ENCODE results near the gene NHS. TPM values are rescaled to one million over a fixed set of nuclear protein-coding genes. Genes with fewer than 3 reads are reported as not detected.

NHS gene
- total and polyA plus RNA-seq, 2 experiments from 2014 or later: 0.72 to 0.89 TPM

DNA sequence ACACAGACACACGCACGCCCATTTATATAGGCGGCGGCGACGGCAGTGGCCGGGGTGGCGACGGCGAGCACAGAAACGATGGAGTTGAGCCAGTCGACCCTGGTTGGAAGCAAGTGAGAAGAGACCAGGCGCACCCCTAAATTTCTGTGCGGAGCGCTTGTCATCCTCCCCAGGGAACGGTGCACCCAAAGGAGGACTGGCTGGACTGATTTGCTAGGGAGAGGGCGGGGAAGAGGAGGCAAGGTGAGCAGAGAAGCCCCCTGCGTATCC lies 302 bp downstream of the NHS start:
- H3K27me3 ChIP-seq: peaks cover 35% of the 10 kb centered on the region
- peak overlapping the region; percentile 35 for H3K4me3 ChIP-seq
- H3K9me3 ChIP-seq (ENCODE audit: low read depth): no peaks in the 10 kb centered on the region
- TF ChIP-seq, protein P1, sequence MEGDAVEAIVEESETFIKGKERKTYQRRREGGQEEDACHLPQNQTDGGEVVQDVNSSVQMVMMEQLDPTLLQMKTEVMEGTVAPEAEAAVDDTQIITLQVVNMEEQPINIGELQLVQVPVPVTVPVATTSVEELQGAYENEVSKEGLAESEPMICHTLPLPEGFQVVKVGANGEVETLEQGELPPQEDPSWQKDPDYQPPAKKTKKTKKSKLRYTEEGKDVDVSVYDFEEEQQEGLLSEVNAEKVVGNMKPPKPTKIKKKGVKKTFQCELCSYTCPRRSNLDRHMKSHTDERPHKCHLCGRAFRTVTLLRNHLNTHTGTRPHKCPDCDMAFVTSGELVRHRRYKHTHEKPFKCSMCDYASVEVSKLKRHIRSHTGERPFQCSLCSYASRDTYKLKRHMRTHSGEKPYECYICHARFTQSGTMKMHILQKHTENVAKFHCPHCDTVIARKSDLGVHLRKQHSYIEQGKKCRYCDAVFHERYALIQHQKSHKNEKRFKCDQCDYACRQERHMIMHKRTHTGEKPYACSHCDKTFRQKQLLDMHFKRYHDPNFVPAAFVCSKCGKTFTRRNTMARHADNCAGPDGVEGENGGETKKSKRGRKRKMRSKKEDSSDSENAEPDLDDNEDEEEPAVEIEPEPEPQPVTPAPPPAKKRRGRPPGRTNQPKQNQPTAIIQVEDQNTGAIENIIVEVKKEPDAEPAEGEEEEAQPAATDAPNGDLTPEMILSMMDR (IDR thresholded peaks at IDR 0.05; ENCODE audit: low read depth, low read length): no peak
- DNase-seq (ENCODE audit: low read depth in 1 of 2, low spot score in 1 of 2): no peak
- peaks cover 11% of the 10 kb centered on the region for H3K4me1 ChIP-seq (ENCODE audit: low read depth)
- H3K27ac ChIP-seq: no peak overlapping the region
- H3K36me3 ChIP-seq: no peaks in the 10 kb centered on the region

DNA sequence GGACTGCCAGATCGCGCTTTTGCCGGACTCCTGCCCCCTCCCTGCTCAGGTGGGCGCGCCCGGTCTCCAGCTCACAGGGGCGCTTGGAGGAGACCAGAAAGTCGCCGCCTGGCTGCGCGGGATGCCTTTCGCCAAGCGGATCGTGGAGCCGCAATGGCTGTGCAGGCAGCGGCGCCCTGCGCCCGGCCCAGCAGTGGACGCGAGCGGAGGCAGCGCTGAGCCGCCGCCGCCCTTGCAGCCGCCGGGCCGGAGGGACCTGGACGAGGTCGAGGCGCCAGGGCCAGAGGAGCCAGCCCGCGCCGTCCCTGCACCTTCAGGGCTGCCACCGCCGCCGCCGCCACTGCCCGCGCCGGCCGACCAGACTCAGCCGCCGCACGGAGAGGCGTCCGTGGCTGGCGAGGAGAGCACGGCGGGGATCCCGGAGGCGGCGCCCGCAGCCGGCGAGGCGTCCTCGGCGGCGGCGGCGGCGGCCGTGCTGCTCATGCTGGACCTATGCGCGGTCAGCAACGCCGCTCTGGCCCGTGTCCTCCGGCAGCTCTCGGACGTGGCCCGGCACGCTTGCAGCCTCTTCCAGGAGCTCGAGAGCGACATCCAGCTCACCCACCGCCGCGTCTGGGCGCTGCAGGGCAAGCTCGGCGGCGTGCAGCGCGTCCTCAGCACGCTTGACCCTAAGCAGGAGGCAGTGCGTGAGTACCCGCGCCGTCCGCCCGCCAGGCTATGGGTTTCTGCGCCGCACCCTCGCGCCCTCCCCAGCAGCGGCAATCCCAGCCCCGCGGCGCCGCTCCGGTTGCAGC lies 834 bp downstream of the NHS start:
- H3K27me3 ChIP-seq: peaks cover 35% of the 10 kb centered on the region
- H3K36me3 ChIP-seq: no peaks in the 10 kb centered on the region
- H3K4me3 ChIP-seq: peak overlapping the region; percentile 35
- no peak overlapping the region for H3K27ac ChIP-seq
- peaks cover 11% of the 10 kb centered on the region for H3K4me1 ChIP-seq (ENCODE audit: low read depth)
- TF ChIP-seq, protein P1 (IDR thresholded peaks at IDR 0.05; ENCODE audit: low read depth, low read length): no peak
- no peaks in the 10 kb centered on the region for H3K9me3 ChIP-seq (ENCODE audit: low read depth)
- DNase-seq (ENCODE audit: low read depth in 1 of 2, low spot score in 1 of 2): peak; percentile 43 to 69

DNA sequence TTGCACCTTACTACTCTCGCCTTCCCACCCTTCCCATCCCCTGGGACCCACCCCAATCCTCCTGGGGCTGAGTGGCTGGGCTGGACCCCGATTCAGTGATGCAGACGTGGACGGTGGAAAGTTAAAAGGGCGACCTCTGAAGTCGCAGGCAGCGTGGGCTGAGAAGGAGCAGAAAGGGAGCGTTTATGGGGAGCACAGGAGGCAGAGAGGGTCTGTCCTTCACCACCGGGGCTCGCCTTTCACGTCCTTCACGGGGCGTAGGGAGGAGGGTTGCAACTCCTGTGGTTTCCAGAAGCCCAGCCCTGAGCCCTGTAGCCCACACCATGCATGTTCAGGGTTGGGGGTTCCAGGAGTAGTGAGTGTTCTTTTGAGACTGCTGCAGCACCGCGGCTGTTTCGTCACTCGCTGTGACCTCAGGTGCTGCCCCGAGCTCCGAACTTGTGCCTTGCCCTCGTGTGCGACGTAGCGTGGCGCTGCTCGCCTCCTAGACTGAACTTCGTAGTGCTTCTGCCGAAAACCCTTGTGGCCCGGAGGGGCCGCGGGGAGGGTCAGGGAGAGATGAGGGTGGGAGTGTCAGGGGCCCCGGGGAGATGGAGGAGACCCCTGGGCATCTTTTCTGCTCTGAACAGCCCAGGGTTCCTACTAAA lies 1.6 kb downstream of the NHS start:
- TF ChIP-seq, protein P1 (IDR thresholded peaks at IDR 0.05; ENCODE audit: low read depth, low read length): no peak
- Histone ChIP-seq H3K36me3 (no peaks in the 10 kb centered on the region), H3K4me3 (peak overlapping the region; percentile 35), H3K27me3 (peaks cover 35% of the 10 kb centered on the region), H3K4me1 (ENCODE audit: low read depth) (peaks cover 11% of the 10 kb centered on the region), H3K27ac (no peak overlapping the region), H3K9me3 (ENCODE audit: low read depth) (no peaks in the 10 kb centered on the region)
- DNase-seq (ENCODE audit: low read depth in 1 of 2, low spot score in 1 of 2): peak in 1 of 2 donors; percentile 8

DNA sequence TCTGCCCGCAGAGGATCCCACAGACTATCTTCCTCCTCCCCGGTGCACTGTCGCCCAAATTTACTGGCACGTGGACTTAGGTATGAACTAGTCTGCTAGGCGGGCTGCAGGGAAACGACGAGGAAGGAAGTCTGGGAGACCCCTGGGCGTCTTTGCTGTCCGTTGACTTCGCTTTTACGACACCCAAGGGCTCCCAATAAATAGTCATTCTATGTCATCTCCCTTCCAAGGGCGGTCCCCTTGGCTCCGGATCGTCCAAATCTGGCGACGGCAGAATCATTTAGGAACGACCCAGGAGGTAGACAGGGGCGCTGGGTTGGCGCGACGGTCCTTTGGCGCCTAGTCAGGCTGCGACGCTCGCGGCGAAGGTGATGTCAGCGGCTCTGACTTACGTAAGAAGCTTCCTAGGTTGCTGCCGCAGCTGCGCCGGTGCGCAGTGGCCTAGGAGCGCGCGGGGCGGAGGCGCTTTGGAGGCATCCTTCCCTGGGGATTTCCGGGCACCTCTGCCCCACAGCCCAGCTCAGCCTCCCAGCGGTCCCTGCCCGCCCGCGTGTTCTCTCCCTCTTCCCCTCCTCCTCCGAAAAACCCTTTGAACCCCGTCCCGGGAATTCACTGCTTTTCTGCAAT lies 2.2 kb downstream of the NHS start:
- Histone ChIP-seq H3K36me3 (no peaks in the 10 kb centered on the region), H3K4me3 (peak overlapping the region; percentile 35), H3K27ac (no peak overlapping the region), H3K9me3 (ENCODE audit: low read depth) (no peaks in the 10 kb centered on the region), H3K4me1 (ENCODE audit: low read depth) (peaks cover 11% of the 10 kb centered on the region), H3K27me3 (peaks cover 35% of the 10 kb centered on the region)
- peak; percentile 36 to 38 for DNase-seq (ENCODE audit: low read depth in 1 of 2, low spot score in 1 of 2)
- TF ChIP-seq, protein P1 (IDR thresholded peaks at IDR 0.05; ENCODE audit: low read depth, low read length): no peak

DNA sequence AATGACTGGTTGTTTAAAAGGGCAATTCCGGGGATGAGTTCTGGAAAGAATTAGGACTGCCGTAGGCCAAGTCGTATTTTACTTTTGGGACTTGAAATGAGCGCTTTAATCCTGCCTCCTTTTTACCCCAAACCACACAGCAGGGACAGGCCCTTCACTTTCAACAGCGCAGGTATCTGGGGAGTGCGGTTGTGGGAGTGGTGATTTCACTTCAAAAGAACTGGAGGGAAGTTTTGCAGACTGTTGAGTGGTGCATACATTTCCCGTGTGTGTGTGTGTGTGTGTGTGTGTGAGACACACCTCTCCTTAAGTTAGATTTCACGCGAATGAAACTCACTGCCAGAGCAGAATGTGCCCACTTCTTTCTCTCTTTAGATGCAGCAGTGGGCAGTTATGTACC lies 2.8 kb downstream of the NHS start:
- Histone ChIP-seq H3K27ac (no peak overlapping the region), H3K36me3 (no peaks in the 10 kb centered on the region), H3K4me3 (peak overlapping the region; percentile 35), H3K9me3 (ENCODE audit: low read depth) (no peaks in the 10 kb centered on the region), H3K4me1 (ENCODE audit: low read depth) (peaks cover 11% of the 10 kb centered on the region), H3K27me3 (peaks cover 35% of the 10 kb centered on the region)
- DNase-seq (ENCODE audit: low read depth in 1 of 2, low spot score in 1 of 2): no peak
- TF ChIP-seq, protein P1 (IDR thresholded peaks at IDR 0.05; ENCODE audit: low read depth, low read length): no peak
